GM18507 (cell line): ENCODE results near the gene KLHL13.
"Not testable (repeated sequence)": the region's sequence is repeated elsewhere in the genome, so short reads cannot be mapped to it uniquely, and the experiment has no call there.

Source experiments
- DNase-seq: peaks from one replicate; pipeline ENCODE4 v3.0.0; 2011; ENCODE audit warnings: low read depth; ENCODE audit not compliant: insufficient read length; ENCODE audit errors: extremely low spot score
- FAIRE-seq: peaks from 2 replicates; lab custom pipeline; 2011; peaks lifted over from hg19 to GRCh38; lab: Jason Lieb, UNC

The KLHL13 gene

DNA sequence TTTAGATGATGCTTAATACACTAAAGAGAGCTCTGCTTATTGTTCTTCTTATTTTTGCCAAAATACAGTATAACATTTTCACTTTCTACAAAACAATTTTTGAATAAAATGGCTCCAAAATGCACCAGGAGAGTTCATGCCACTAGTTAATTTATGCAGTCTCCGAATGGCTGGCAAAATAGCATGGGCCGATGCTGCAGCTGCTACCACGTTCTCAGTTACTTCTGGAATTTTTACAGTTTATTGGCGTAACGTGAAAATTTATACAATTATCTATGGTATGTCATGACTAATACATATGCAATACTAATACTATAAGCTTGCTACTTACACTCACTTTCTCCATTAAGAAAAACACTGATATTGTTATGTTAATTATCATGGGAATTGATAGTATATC is 16.5 kb downstream of the KLHL13 start:
- DNase-seq (no peak), FAIRE-seq (no peak)

GRCh38 chrX:118088084-118088483 is 28.5 kb downstream of the KLHL13 start:
- DNase-seq (no peak), FAIRE-seq (no peak)

GRCh38 chrX:118074196-118074595 is 42.4 kb downstream of the KLHL13 start:
- FAIRE-seq (no peak), DNase-seq (no peak)

DNA sequence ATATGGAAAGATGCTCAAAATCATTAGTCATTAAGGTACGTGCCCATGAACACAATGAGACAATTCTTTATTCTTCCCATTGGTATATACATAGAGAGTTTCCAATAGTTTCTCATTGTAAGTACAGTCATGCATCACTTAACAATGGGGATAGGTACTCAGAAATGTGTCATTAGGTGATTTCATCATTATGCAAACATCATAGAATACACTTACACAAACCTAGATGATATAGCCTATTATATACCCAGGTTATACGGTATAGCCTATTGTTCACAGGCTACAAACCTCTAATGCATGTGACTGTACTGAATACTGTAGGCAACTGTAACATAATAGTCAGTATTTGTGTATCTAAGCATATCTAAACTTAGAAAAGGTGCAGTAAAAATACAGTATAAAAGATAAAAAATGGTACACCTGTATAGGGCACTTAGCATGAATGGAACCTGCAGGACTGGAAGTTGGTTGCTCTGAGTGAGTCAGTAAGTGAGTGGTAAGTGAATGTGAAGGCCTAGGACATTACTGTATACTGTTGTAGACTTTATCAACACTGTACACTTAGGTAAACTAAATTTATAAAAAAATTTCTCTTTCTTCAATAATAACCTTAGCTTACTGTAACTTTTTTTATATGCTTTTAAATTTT is 49.6 kb downstream of the KLHL13 start:
- DNase-seq (no peak), FAIRE-seq (no peak)

DNA sequence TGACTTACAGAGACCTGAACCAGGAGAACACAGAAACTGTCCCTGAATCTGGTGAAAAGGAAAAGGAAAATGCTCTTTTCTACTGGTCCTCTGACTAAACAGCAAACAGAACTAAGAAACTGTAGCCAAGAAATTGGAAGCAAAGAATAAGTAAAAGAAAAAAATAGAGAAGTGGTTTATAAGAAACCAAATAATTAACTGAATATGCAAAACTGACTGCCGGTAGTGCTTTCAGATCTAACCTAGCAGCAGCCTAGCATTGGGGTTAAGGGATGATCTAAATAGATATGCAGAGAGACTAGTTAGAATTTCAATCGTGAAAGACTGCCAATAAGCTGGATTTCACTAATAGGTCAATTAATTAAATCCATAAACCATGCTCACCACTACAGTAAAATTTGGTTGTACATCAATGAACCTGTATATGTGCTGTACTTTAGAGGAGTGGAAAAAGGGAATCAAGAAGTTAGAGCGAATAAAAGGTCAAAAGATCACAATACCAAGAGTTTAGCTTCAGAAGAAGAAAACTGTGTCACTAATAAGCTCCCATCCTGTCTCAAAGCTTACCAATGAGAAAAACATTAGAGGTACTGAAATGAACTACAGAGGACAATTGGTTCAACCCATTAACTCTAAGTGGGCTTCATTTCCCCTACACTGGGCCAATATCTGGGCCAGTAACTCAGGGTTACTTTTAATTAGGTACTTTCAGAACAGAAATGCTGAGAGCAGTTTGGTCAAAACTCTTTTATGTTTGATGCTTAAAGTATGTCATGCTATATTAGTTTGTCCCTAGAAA is 53.6 kb downstream of the KLHL13 start:
- no peak for FAIRE-seq
- DNase-seq, result no peak

DNA sequence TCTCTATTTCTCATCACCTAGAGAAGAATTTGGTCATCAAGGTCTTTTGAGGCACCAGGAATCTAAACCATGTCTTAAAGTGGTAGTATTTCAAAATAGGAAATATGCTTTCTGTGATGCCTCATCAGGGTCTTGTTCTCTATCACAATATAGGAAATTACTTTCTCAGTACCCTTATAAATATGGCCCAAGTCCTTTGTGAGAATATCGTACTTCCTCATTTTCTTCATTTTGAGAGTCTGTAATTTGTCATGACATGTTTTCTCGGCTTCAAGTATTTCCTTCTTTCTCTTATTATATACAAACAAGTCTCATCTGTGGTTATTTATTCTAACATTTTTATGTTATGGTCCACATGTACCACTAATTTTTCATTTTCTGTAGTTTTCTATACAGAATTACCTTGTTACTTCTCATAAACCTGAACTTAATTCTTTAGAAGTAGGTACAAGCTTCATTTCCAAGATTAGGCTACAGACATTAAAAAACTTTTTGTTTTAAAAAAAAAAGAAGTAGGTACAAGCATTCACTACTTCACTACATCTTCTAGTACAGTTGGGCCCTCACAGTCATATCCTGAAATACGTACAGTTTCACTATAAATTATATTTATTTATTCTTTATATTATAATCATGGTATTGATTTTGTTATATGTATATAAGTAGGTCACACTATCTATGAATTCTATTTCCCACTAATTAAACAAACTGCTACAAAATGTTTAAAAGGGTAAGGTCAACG is 54.4 kb downstream of the KLHL13 start:
- FAIRE-seq (peak; percentile 49), DNase-seq (no peak)

GRCh38 chrX:118058924-118059323 is 57.7 kb downstream of the KLHL13 start:
- DNase-seq (no peak), FAIRE-seq (no peak)

- FAIRE-seq (no peak), DNase-seq (no peak)
These were observed 59.7 kb downstream of the KLHL13 start for GRCh38 chrX:118056870-118057269.

GRCh38 chrX:118049713-118050112 is 66.9 kb downstream of the KLHL13 start:
- FAIRE-seq, result peak; percentile 29
- no peak for DNase-seq

- FAIRE-seq (no peak), DNase-seq (no peak)
These were observed 69.0 kb downstream of the KLHL13 start for GRCh38 chrX:118047446-118048186.

DNA sequence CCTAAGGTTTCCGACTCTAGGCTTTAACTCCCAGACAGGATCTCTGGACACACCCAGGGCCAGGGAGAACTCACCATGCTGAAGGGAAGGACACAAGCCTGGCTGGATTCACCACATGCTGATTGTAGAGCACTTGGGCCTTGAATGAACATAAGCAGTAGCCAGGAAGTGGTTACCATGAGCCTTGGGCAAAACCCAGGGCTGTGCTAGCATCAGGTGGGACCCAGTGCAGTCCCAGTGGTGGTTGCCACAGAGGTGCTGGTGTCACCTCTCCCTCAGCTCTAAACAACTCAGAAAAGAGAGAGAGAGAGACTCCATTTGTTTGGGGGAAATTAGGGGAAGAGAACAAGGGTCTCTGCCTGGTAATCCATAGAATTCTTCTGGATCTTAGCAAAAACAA is 77.0 kb downstream of the KLHL13 start:
- DNase-seq (no peak), FAIRE-seq (no peak)

GRCh38 chrX:118038614-118039365 is 77.8 kb downstream of the KLHL13 start:
- DNase-seq (no peak), FAIRE-seq (no peak)

GRCh38 chrX:118026631-118027030 is 90.0 kb downstream of the KLHL13 start:
- DNase-seq, result no peak
- peak; percentile 64 for FAIRE-seq

DNA sequence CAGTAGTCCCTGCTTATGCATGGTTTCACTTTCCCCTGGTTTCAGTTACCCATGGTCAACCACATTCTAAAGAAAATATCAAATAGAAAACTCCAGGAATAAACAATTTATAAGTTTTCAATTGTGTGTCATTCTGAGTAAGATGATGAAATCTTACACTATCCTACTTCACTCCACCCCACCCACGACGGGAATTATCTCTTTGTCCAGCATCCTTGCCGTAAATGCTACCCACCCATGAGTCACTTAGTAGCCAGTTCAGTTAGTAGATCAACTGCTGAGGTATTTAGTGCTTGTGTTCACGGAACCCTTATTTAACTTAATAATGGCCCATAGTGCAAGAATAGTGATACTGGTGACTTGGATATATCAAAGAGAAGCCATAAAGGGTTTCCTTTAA is 91.4 kb downstream of the KLHL13 start:
- FAIRE-seq, result no peak
- DNase-seq, result no peak

DNA sequence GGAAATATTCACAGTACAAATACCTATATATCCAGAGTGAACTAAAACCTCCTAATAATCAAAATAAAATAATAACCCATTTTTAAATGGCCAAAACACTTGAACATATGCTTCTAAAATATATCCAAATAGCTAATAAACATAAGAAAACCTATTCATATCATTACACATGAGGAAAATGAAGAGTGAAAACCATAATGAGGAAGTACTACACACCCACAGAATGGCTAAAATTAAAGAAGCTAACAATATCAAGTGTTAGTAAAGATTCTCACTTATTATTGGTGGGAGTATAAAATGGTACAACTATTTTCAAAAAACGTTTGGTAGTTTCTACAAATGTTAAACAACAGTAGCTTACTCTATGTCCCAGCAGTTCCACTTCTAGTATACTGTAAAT is 92.1 kb downstream of the KLHL13 start:
- DNase-seq (no peak), FAIRE-seq (no peak)

DNA sequence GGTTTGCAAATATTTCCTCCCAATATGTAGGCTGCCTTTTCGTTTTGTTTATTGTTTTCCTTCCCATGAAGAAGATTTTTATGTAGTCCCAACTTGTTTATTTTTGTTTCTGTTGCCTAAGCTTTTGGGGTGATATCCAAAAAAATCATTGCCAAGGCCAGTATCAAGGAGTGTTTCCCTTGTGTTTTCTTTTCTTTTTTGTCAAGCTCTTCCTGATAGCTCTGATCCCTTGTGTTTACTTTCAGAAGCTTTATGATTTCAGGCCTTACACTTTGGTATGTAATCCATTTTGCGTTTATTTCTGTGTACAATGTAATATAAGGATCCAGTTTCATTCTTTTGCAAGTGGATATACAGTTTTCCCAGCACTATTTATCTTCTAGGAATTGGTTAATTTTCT is 93.9 kb downstream of the KLHL13 start:
- no peak for FAIRE-seq
- DNase-seq, result no peak

- FAIRE-seq (no peak), DNase-seq (no peak)
These were observed 100.2 kb downstream of the KLHL13 start for GRCh38 chrX:118016422-118016821.

DNA sequence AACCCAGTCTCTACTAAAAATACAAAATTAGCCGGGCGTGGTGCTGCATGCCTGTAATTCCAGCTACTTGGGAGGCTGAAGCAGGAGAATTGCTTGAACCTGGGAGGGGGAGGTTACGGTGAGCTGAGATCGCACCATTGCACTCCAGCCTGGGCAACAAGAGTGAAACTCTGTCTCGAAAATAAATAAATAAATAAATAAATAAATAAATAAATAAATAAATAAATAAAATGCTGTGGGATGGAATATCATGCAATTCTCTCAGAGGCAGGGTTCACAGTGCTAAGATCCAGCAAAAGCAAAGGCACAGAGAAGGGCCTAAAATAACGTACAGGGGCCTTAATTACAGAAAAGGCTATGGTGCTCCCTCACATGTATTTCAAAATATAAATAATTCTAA is 114.2 kb downstream of the KLHL13 start:
- not testable (repeated sequence) for FAIRE-seq

GRCh38 chrX:118000518-118000917 is 116.1 kb downstream of the KLHL13 start:
- DNase-seq (no peak), FAIRE-seq (no peak)

More for the DNA sequence above, 114.2 kb downstream of the KLHL13 start:
- not testable (repeated sequence) for DNase-seq
